Bone marrow (tissue), 2 donors: ENCODE results near the gene RAB4B.
A peak's percentile ranks its signal among the peaks of the same experiment; 100 is the strongest.
"Not testable (repeated sequence)": the region's sequence is repeated elsewhere in the genome, so short reads cannot be mapped to it uniquely, and the experiment has no call there.

ENCODE experiments used
- DNase-seq, 2 donors: peaks; one replicate each; lab custom pipeline; 2025; lab: John Stamatoyannopoulos, UW

The RAB4B gene

GRCh38 chr19:40750874-40751537, 27.0 kb upstream of the RAB4B start, which contains the start of gene SNRPA:
Gene SNRPA (plus strand): TSS chr19:40751203. CDS start chr19:40751409, 206 bp downstream.
- DNase-seq: peak in 1 of 2 donors; percentile 98

GRCh38 chr19:40752257-40752781, 25.7 kb upstream of the RAB4B start:
- DNase-seq: no peak

- no peak for DNase-seq
Measured at GRCh38 chr19:40754611-40755247, 23.3 kb upstream of the RAB4B start.

- DNase-seq: no peak
Measured at GRCh38 chr19:40755248-40755624, 22.8 kb upstream of the RAB4B start.

- no peak for DNase-seq
Measured at GRCh38 chr19:40755791-40756190, 22.3 kb upstream of the RAB4B start.

- DNase-seq: no peak
Measured at GRCh38 chr19:40756502-40757110, 21.4 kb upstream of the RAB4B start.

GRCh38 chr19:40758491-40758890, 19.6 kb upstream of the RAB4B start:
- no peak for DNase-seq

- DNase-seq: no peak
Measured at GRCh38 chr19:40759352-40759751, 18.7 kb upstream of the RAB4B start.

GRCh38 chr19:40762754-40763470, 15.1 kb upstream of the RAB4B start:
- DNase-seq: no peak

GRCh38 chr19:40763526-40763925, 14.5 kb upstream of the RAB4B start:
- DNase-seq: no peak

- no peak for DNase-seq
Measured at GRCh38 chr19:40763963-40764362, 14.1 kb upstream of the RAB4B start.

GRCh38 chr19:40766385-40766784, 11.7 kb upstream of the RAB4B start:
- DNase-seq: not testable (repeated sequence)

- no peak for DNase-seq
Measured at GRCh38 chr19:40768869-40769268, 9.2 kb upstream of the RAB4B start.

GRCh38 chr19:40771101-40771862, 6.8 kb upstream of the RAB4B start:
- not testable (repeated sequence) for DNase-seq

- no peak for DNase-seq
Measured at GRCh38 chr19:40774916-40775631, 3.0 kb upstream of the RAB4B start, which contains the start of gene MIA. Gene MIA (plus strand): TSS chr19:40775521. CDS start chr19:40775543, 22 bp downstream.

- no peak for DNase-seq
Measured at GRCh38 chr19:40775632-40776022, 2.4 kb upstream of the RAB4B start.

- DNase-seq: no peak
Measured at GRCh38 chr19:40776364-40776763, 1.7 kb upstream of the RAB4B start.

- peak; percentile 87 to 97 for DNase-seq
Measured at GRCh38 chr19:40776932-40777644, 959 bp upstream of the RAB4B start.

- DNase-seq: no peak
Measured at GRCh38 chr19:40777645-40777936, 456 bp upstream of the RAB4B start.

- peak in 1 of 2 donors; percentile 25 for DNase-seq
Measured at GRCh38 chr19:40778706-40779284, 748 bp downstream of the RAB4B start.
